Measurements from ENCODE around the gene ARHGAP24.

Gene ARHGAP24

DNA sequence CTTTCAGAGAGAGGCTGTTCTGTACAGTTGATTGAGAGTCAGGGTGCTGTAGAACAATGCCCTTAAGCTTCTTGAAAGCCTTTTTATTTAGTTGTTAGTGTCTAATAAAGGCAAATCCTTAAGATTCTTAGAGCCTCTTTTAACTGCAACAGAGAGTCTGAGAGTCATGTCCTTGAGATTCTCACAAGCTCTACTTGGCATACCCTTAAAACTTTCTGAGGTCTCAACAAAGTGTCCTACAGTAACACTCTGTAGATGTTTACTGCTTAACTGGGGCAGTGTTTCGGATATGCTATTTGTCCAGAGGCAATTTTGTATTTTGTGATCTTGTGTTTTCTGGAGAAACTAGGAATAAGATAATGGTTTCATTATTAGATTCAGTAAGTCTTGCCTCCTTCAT, 209.7 kb downstream of the ARHGAP24 start:
- FAIRE-seq (no peak), DNase-seq (ENCODE audit: insufficient read length, low spot score) (no peak)

DNA sequence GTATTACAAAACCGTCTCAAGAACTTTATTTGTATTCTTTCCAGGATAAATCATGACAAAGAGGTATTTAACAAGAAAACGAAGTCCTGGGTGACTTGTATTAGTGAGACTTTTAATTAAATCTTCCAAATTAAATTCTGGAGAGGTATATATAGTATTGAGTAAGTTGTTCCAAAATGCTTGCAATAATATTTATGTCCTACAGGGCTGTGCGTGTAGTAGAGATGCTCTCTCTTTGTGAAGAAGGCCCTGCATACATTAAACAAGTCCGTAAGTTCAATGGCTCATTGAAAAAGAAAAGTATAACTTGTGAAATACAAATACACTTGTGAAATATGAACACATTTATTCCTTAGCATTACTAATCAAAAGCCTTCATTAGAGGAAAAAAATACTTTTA, 211.4 kb downstream of the ARHGAP24 start:
- DNase-seq (ENCODE audit: insufficient read length, low spot score) (no peak), FAIRE-seq (no peak)

DNA sequence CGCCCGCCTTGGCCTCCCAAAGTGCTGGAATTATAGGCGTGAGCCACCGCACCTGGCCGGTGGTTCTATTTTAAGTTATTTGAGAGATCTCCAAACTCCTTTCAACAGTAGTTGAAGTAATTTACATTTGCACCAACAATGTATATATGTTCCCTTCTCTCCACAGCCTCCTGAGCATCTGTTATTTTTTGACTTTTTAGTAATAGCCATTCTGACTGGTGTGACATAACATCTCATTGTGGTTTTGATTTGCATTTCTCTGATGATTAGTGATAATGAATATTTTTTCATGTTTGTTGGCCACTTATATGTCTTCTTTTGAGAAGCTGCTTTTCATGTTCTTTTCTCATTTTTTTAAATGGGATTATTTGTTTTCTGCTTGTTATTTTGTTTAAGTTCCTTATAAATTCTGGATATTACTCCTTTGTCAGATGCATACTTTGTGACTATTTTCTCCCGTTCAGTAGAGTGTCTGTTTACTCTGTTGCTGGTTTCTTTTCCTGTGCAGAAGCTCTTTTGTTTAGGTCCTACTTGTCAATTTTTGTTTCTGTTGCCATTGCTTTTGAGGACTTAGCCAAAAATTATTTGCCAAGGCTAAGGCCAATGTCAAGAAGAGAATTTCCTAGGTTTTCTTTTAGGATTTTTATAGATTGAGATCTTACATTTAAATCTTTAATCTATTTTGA, 213.2 kb downstream of the ARHGAP24 start:
- DNase-seq (ENCODE audit: insufficient read length, low spot score) (no peak), FAIRE-seq (no peak)

DNA sequence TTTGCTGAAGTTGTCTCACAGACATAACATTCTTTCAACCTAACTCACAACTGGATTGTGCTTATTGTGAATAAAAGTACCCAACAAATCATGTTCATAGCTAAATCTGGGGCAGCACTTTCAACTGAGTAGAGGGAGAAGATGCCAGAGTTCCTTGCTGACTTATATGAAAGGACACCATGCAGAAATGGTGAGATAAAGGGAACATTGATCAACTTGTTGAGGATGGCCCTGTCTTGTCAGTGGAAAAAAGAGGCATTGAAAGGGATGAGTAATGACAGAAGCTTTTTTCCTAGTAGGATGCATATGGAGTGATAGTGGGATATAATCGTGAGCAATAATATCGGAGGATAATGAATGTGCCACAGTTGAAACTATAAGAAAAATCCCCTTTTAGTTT, 221.7 kb downstream of the ARHGAP24 start:
- DNase-seq (ENCODE audit: insufficient read length, low spot score) (no peak), FAIRE-seq (no peak)

DNA sequence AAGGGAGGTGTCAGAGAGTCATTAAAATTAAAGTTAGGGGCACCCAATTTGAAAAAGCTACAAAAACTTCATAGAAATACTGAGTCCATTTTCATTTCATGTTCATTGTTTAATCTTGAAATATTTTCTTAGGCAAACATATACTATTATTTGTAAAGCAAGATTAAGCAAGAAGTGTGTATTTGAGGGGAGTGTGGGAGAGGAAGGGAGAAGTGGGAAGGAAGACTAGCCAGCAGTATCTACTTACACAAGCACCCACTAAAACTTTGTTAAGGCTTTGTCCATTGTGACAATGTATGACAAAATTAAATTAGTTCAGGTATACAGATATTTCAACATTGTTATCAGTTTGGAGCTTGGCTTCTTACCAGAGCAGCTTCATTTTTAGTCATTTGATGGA, 222.9 kb downstream of the ARHGAP24 start:
- no peak for FAIRE-seq
- DNase-seq (ENCODE audit: insufficient read length, low spot score): no peak

DNA sequence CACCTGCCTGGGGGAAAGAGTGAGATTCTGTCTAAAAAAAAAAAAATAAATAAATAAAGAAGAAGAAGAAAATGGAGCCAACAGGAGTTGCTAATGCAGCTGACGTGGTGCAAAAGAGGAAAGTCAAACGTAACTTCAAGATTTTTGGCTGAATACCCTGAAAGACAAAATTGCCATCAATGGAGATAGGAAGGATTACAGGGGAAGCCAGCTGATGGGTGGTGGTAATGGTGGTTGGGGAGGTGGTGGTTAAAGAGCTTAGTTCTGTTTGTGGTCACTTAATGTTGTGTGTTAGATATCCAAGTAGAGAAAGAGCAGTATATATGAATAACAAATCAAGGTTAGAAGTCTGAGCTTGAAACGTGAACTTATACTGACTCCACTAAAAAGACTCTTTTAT, 225.4 kb downstream of the ARHGAP24 start:
- no peak for FAIRE-seq

DNA sequence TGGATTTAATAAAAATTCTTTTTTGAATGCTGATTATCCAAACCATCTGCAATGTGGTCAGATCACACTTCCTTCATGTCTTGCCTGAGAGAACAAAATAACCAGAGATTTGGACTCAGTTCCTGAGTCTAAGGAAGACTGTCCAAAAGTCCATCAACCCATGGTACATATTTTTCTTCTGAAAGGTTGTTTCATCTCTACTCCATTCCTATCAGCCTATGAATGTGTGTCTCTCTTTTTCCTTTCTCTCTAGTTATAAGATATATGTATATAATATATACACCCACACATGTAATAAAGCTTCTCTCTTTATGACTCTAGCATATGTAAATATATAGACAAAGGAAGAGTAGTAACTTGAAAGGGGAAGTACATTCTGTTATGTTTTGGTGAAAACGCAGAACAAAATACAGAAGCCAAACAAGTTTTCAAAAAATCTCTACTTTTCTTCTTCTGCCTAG, 226.9 kb downstream of the ARHGAP24 start:
- DNase-seq (ENCODE audit: insufficient read length, low spot score) (no peak), FAIRE-seq (no peak)

More for the DNA sequence above, 225.4 kb downstream of the ARHGAP24 start:
- DNase-seq (ENCODE audit: insufficient read length, low spot score): no peak

DNA sequence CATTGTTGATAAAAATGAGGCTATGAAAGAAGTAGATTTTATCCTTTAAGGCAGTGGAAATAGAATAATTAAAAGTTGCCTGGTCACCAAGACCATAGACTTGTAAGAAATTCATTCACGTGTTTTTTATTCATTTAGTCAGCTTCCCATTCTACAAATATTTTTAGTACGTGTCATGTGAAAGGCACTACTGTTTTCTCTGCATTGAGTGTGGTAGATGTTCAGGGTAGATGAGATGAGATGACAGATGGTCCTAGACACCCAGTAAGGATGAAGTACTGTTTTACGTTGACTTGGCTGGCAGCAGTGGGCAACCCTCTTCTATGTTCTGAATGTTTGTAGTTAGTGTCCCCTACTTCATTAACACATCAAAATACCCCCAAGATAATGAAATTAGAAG, 228.1 kb downstream of the ARHGAP24 start:
- no peak for FAIRE-seq

DNA sequence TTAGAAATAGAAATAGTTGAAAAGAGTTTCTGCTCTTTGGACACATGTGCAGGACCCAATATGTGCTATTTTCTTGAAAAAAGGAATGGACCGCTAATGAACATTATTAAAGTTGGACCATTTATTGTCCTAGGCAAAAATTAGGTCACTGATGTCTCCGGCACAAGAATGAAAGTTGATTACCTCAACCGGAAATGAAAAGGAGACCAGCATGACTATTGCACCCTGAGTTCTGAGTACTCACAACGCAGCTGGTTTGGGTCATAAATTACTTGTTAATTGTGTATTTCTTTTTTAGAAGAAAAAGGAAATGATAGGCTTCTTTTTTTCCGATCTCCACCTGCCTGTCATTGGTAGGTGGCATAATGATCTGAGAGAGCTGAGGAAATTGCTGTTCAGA, 232.7 kb downstream of the ARHGAP24 start:
- no peak for DNase-seq (ENCODE audit: insufficient read length, low spot score)
- no peak for FAIRE-seq

More for the DNA sequence above, 228.1 kb downstream of the ARHGAP24 start:
- DNase-seq (ENCODE audit: insufficient read length, low spot score): no peak

DNA sequence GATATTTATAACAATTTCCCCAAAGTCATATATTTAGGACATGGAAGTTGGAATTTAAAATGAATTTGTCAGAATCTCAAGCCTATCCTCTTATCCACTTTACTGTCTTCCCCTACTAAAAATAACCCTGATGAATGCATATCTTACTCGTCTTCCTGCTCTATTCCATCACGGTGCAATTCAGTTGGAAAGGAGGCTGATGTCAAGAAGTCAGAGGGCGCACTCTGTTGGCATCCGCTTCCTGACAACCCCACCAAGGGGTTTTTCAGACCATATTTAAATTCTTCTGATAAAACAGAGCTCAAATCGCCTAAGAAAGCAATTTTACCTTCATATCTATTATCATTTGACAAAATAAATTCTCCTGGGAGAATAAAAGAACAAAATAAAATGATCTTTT, 233.5 kb downstream of the ARHGAP24 start:
- no peak for FAIRE-seq
- no peak for DNase-seq (ENCODE audit: insufficient read length, low spot score)

DNA sequence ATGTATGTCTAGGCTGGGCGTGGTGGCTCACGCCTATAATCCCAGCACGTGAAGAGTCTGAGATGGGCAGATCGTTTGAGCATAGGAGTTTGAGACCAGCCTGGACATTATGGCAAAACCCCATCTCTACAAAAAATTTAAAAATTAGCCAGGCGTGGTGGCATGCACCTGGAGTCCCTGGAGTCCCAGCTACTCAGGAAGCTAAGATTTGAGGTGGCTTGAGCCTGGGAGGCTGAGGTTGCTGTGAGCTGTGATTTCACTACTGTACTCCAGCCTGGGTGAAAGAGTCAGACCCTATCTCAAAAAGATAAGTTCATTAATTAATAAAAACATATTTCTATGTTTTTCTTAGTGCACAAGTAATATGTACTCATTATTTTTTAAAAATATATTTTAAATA, 238.1 kb downstream of the ARHGAP24 start:
- no peak for DNase-seq (ENCODE audit: insufficient read length, low spot score)

DNA sequence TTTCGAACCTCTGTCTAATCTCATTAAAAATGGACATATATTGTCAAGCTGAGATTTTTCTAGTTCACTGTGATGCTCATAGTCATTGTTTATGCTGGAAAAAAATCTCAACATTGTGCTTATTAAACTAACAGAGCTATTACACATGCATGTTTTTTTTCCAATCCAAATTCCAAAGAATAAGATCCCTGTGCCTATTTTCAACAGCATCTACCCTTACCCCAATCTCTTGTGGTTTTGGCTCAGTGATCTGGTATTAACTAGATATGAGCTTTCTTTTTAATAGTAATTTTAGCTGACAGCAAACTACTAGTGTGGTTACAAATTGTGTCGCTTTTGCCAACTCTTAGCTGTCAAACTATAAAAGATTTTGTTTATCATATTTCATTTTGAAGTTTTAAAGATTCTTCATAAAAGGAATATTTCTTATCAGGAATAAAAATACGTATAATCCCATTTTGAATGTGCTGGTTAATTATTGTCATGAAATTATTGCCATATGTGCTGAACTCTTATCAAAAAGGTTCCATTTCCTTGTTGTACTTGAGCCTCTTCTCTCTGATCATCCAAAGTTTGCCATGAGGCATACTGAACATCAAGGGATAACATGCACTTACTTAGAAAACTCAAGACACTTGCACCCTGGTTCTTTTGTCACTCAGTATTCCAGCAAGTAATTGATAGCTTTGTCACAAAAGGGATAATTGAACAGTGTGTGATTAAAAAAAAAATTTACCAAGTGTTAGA, 241.2 kb downstream of the ARHGAP24 start:
- FAIRE-seq: no peak
- DNase-seq (ENCODE audit: insufficient read length, low spot score): no peak

More for the DNA sequence above, 238.1 kb downstream of the ARHGAP24 start:
- no peak for FAIRE-seq

DNA sequence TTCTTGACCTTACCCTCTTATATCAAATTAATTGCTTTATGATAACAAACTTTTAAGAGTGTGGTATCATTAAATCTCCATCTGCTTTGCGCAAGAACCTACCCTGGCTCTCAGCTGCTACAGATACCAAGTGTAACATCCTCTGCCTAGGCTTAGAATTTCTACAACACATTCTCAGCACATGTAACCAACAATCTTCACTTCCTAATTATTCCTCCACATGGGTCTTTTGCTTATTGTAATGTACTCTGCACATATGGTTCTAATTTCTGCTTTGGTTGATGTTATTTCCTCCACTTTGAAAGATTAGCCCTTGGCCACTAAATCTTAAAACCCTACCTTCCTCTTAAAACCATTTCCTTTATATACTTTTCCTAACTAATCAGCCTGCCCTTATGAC, 242.4 kb downstream of the ARHGAP24 start:
- DNase-seq (ENCODE audit: insufficient read length, low spot score) (no peak), FAIRE-seq (no peak)

DNA sequence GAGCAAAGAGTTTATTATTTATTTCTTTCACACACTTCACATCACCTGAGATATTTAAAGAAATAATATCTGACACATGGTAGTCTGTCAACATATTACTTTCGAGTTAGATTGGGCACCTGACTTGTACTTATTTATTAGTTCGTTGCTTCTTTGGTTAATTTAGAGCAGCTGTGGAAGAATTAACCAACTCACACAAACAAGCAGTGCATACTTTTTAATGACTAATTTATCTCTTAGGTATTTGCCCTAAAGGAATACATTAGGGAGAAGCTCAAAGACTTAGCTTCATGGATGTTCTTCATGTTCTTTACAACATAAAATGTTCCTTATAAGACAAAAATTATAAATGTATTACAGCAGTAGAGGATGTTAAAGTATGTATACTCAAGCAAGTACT, 242.9 kb downstream of the ARHGAP24 start:
- no peak for FAIRE-seq

DNA sequence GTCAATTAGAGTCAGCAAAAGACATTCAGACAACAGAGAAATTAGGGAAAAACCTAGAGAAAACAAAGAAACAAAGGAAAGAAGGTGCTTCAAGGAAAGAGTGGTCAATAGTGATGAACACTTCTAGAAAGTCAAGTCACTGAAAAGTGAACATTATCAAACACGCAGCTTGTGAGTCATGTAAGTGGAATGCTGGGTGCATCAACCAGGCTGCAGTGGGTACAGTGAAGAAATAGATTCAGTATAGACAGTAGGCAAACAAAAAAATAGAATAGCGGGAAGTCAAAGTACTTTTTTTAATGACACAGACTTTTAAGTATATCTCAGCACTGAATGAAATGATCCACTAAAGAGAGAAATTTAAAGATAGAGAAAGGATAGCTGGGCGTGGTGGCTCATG, 245.8 kb downstream of the ARHGAP24 start:
- FAIRE-seq: no peak

More for the DNA sequence above, 242.9 kb downstream of the ARHGAP24 start:
- DNase-seq (ENCODE audit: insufficient read length, low spot score): no peak

DNA sequence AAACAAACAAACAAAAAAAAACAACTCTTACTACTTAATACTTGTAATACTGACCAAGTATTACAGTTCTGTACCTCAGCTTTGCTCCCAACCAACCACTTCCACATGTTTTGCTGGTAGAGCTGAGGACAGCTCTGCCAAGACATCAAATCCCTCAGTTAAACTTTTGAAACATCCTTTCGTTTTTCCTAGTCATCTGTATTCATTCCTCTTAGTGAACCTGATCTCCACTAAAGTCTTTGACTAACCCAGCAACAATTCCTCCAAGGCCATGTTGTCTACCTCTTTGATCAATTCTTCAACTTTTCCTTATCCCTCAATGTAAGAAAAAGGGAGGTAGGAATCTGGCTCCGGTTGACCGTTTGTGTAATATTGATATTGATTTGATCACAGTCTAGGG, 247.5 kb downstream of the ARHGAP24 start:
- DNase-seq (ENCODE audit: insufficient read length, low spot score) (no peak), FAIRE-seq (no peak)

More for the DNA sequence above, 245.8 kb downstream of the ARHGAP24 start:
- peak; percentile 5 for DNase-seq (ENCODE audit: insufficient read length, low spot score)

DNA sequence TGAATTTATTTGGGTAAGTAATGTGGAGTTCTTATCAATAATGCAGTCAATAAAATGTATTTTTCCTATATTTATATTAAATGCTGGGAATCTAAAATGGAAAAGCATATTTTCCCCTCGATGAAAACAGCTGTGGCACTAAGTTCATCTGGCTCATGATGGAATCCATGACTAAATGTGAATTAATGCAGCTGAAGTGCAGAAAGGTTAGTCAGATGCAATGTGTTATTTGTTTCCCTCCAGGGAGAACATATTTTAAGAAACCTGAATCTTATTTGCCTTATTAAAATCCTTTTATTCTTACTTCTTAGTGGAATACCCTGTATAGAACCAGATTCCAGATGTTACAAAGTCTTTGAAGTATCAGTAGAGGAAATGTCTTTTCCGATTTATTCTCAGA, 247.9 kb downstream of the ARHGAP24 start:
- FAIRE-seq (no peak), DNase-seq (ENCODE audit: insufficient read length, low spot score) (no peak)

DNA sequence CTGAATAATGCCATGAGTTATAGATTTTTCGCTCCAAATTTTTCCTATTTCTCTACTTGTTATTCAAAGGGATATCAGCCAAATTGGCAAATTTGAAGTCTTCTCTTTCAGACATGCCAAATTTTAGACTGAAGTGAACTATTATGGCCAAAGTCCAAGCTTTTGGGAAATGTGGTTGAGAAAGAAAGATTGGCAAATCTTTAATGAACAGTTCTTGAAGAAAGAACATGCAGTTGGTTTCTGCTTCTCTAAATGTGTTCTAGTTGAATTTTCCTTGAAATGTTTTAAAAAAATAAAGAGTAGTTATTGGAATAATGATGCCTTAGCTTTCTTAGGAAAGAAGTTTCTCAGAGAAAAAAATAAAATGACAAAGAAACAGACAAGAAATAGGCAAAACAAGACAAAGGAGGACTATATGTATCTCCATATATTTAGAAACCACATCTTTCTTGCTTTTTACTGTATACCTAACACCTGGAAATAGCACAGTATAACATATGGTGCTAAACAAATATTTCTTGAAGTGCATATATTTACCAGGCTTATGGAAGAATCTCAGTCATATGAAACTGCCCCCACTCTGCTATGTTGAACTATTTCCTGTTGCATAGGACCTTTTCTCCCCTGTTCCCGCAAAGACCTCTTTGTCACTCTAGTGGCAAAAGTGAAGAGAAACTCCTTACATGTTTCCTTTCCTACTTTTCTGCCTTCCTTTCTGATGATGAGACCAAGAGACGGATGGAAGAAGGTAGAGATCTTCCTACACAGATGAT, 250.0 kb downstream of the ARHGAP24 start:
- FAIRE-seq: no peak
- no peak for DNase-seq (ENCODE audit: insufficient read length, low spot score)

DNA sequence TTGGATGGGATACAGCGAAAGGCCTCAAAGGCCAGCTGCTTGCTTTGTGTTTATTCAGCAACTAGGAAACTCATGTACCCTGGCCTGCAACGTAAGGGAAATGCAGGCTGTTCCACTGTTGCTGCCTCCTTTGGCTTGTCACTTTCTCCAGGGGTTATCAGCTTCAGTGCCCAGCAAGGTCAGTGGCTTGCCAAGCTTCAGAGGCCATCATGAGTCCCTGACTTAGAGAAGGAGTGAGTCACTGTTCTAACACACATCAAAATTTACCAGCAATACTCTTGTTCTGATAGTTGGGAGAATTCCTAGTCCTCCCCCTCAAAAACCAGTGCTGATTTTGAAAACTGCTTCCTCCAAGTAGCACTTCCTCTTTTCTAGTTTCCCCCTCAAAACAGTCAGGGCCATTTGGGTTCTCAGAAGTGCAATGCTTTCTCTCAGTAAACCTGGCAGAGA, 250.8 kb downstream of the ARHGAP24 start:
- DNase-seq (ENCODE audit: insufficient read length, low spot score): no peak
- FAIRE-seq: no peak

DNA sequence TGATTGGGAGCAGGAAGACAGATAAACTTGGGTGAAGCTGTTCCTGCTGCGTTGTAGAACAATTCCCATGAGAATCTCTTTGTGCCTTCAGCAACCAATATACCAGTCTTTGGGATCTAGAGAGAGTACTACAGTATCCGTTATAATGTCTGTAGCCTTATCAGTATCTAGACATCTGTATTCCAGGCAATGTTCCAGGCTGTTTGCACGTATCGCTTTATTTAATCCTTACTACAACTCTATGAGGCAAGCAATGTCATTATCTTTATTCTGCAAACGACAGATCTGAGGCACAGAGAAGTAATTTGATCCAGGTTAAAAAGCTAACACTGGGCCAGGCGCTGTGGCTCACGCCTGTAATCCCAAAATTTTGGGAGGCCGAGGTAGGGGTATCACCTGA, 251.6 kb downstream of the ARHGAP24 start:
- DNase-seq (ENCODE audit: insufficient read length, low spot score) (no peak), FAIRE-seq (no peak)

DNA sequence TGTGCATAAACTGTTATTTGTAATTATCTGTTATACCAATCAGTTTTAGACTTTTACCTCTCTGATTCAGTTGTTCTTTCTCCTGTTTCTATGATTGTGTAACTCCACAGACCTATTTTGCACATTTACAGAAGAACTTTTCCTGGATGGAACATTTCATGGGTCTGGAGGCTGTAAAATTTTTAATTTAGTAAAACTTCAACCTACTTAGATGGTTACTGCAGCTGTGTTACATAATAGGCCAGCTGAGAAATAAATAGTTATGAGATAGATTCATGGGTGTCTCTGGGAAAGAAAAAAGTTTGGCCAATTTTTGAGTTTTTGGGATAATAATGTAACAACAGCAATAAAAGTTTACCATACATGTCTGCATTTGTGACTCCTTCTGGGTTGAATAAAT, 253.5 kb downstream of the ARHGAP24 start:
- FAIRE-seq (no peak), DNase-seq (ENCODE audit: insufficient read length, low spot score) (no peak)

Measured in HTR-8/SVneo (cell line).